DOHH2 (cell line): ENCODE results near the gene GRID1.

Experiments
- H3F3A ChIP-seq: fragments of 200-600 bp; sonication (generic), shearing (Covaris generic); 2 replicates; pipeline ENCODE4 v1.6.0; 2016; ENCODE audit warnings: antibody characterized with exemption, mild to moderate bottlenecking; ENCODE audit not compliant: control insufficient read depth, insufficient read depth
- H3K27ac ChIP-seq: fragments of 200-600 bp; sonication (generic); 2 replicates; pipeline ENCODE4 v1.5.1; 2014; ENCODE audit warnings: low read depth, mild to moderate bottlenecking, low read length, moderate library complexity
- H3K27me3 ChIP-seq: fragments of 200-600 bp; sonication (generic); 2 replicates; pipeline ENCODE4 v1.6.1; 2014; ENCODE audit warnings: mild to moderate bottlenecking, low read length, mixed read lengths; ENCODE audit not compliant: control insufficient read depth
- H3K36me3 ChIP-seq: fragments of 200-600 bp; sonication (generic); 2 replicates; pipeline ENCODE4 v1.6.1; 2014; ENCODE audit warnings: mild to moderate bottlenecking, low read length, moderate library complexity, mixed read lengths; ENCODE audit not compliant: control insufficient read depth
- H3K4me1 ChIP-seq: fragments of 200-600 bp; sonication (generic); 2 replicates; pipeline ENCODE4 v1.6.1; 2014; ENCODE audit warnings: mild to moderate bottlenecking, low read length, mixed read lengths; ENCODE audit not compliant: control insufficient read depth
- H3K4me2 ChIP-seq: fragments of 200-600 bp; sonication (generic); 2 replicates; pipeline ENCODE4 v1.6.0; 2014; ENCODE audit warnings: mild to moderate bottlenecking, low read length, moderate library complexity
- H3K4me3 ChIP-seq: fragments of 200-600 bp; sonication (generic); 2 replicates; pipeline ENCODE4 v1.5.1; 2014; ENCODE audit warnings: mild to moderate bottlenecking, low read length, mixed read lengths
- H3K79me2 ChIP-seq: fragments of 200-600 bp; sonication (generic); 2 replicates; pipeline ENCODE4 v1.6.1; 2014; ENCODE audit warnings: mild to moderate bottlenecking, low read length, mixed read lengths; ENCODE audit not compliant: control insufficient read depth
- H3K9me2 ChIP-seq: fragments of 200-600 bp; sonication (generic); replicated peaks from 2 replicates; pipeline ENCODE4 v1.6.1; 2014; ENCODE audit warnings: mild to moderate bottlenecking, low read length, mixed read lengths; ENCODE audit not compliant: control insufficient read depth
- H3K9me3 ChIP-seq: fragments of 200-600 bp; sonication (generic); 2 replicates; pipeline ENCODE4 v1.6.1; 2014; ENCODE audit warnings: antibody characterized with exemption, low read length, mixed read lengths; ENCODE audit not compliant: control insufficient read depth, insufficient read depth
- H4K20me1 ChIP-seq: fragments of 200-600 bp; sonication (generic); 2 replicates; pipeline ENCODE4 v1.6.0; 2014; ENCODE audit warnings: low read depth, mild to moderate bottlenecking, antibody characterized with exemption, low read length, moderate library complexity; ENCODE audit not compliant: control insufficient read depth, insufficient read depth
- EZH2phosphoT487 ChIP-seq: fragments of 200-600 bp; sonication (generic); IDR thresholded peaks from 2 replicates; pipeline ENCODE4 v1.6.1; 2017; ENCODE audit warnings: borderline replicate concordance, mild to moderate bottlenecking, antibody characterized with exemption, low read length, moderate library complexity, mixed read lengths
- TF ChIP-seq, protein P1 (sequence below): fragments of 200-600 bp; sonication (generic); IDR thresholded peaks from one replicate; pipeline ENCODE4 v1.5.1; 2014; ENCODE audit warnings: antibody characterized with exemption, mild to moderate bottlenecking, low read depth, low read length; ENCODE audit not compliant: poor library complexity, severe bottlenecking

The GRID1 gene

DNA sequence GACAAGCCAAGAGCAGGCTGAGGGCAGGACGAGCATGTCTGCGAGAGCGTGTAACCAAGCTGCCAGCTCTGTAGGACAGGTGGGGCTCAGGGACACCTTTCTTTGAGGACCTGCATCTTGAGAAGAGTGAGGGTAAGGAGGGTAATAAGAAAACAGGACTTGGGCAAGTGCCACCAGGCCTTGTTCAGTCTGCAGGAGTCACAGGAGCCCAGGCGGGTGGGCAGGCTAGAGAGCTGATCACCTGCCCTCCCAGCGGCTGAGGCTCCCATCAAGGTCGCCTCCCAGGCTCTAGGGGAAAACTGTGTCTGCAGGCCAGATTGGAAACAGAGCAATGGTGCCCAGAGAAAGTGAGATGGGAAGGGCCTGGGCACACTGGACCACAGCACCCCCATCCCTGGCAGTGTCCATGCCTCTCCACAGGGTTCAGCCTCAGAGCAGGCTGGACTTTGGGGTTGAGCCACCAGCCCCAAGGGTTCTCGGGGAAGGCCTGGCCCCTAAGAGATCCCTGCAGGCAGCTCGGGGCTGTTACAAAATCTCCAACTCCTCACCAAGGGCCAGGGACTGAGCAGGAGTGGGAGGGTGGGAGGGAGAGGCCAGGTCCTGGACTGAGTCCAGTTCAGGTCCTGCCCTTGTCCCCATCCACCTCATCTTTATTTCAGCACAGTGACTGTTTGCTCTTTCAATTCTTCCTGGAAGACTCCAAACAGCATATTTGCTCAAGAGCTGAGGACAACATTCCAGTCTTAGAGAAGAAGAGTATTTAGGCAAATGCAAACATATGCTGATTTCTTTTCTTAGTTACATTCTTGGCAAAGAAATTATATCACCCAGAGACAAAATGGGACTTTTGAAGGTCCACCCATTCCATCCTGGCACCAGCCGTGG lies 161.9 kb downstream of the GRID1 start:
- no peaks in the 10 kb centered on the region for H3K4me1 ChIP-seq
- H3K9me2 ChIP-seq, result no peaks in the 10 kb centered on the region
- no peak overlapping the region for H3K4me3 ChIP-seq
- H3K9me3 ChIP-seq, result no peaks in the 10 kb centered on the region
- no peaks in the 10 kb centered on the region for H3F3A ChIP-seq
- no peaks in the 10 kb centered on the region for H3K79me2 ChIP-seq
- H3K4me2 ChIP-seq, result no peak overlapping the region
- H3K27me3 ChIP-seq, result peaks cover 7% of the 10 kb centered on the region; the same call in 1 of the 2 replicates
- no peak for TF ChIP-seq EZH2phosphoT487
- TF ChIP-seq, protein P1, sequence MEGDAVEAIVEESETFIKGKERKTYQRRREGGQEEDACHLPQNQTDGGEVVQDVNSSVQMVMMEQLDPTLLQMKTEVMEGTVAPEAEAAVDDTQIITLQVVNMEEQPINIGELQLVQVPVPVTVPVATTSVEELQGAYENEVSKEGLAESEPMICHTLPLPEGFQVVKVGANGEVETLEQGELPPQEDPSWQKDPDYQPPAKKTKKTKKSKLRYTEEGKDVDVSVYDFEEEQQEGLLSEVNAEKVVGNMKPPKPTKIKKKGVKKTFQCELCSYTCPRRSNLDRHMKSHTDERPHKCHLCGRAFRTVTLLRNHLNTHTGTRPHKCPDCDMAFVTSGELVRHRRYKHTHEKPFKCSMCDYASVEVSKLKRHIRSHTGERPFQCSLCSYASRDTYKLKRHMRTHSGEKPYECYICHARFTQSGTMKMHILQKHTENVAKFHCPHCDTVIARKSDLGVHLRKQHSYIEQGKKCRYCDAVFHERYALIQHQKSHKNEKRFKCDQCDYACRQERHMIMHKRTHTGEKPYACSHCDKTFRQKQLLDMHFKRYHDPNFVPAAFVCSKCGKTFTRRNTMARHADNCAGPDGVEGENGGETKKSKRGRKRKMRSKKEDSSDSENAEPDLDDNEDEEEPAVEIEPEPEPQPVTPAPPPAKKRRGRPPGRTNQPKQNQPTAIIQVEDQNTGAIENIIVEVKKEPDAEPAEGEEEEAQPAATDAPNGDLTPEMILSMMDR, result no peak
- H4K20me1 ChIP-seq, result no peaks in the 10 kb centered on the region
- no peaks in the 10 kb centered on the region for H3K36me3 ChIP-seq
- H3K27ac ChIP-seq, result no peak overlapping the region

DNA sequence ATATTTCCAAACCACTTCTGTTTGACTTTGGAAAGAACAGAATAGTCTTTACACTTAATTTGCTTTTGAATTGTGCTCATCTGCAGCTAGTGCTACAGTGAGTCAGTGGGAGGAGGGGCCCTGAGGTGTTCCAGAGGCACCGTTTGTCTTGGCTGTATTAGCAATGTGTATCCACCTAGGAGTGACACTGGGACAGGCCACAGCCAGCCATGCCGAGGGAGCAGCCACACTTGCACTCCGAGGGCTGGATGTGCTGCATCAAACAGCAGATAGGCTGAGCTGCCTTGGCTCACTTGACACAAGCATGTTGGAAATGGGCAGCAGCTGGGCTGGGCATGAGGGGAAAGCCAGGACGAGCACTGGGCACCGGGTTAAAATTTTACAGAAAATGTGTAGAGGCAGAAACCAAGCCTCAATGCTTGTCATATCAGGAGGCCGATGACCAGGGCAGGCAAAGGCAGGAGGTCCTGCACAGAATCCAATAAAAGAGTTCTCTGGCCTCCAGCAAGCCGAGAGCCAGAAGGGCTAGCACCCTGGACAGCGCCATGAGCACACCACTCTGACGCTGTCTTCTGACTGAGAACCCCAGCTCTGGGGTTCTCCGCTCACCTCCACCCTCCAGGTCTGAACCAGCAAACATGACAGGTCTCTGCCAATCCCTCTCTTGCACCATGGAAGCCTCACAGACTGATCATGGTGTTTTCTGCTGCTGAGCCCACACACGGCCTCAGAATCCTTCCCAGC lies 163.3 kb downstream of the GRID1 start:
- no peaks in the 10 kb centered on the region for H3K79me2 ChIP-seq
- H4K20me1 ChIP-seq, result no peaks in the 10 kb centered on the region
- H3K9me3 ChIP-seq, result no peaks in the 10 kb centered on the region
- no peaks in the 10 kb centered on the region for H3K9me2 ChIP-seq
- H3K27me3 ChIP-seq, result peaks cover 8% of the 10 kb centered on the region; the same call in 1 of the 2 replicates
- no peaks in the 10 kb centered on the region for H3F3A ChIP-seq
- no peak overlapping the region for H3K4me3 ChIP-seq
- H3K27ac ChIP-seq, result no peak overlapping the region
- H3K4me1 ChIP-seq, result no peaks in the 10 kb centered on the region
- no peaks in the 10 kb centered on the region for H3K36me3 ChIP-seq
- no peak overlapping the region for H3K4me2 ChIP-seq
- TF ChIP-seq EZH2phosphoT487, result no peak
- TF ChIP-seq, protein P1, result no peak

DNA sequence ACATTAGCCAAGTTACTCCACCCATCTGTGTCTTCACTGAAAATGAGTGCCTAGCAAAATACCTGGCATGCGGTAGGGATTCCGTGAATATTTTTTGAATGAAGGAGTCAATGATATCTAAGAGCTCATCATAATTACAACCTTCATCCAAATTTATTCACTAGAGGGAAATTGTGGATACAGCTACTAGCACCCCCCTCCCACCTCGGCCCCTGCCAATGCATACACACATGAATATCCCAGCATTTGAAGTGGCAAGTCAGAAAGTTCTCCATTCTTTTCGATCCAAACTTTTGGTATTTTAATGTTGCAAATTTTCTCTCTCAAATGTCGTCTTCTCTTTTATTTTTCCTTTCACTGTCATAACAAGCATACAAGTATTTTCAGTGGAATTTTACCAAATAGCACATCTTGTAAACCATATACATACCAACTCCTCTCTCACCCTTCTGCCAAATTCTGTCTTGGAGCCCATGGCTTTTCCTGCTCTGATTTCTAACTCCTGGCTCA lies 164.3 kb downstream of the GRID1 start:
- TF ChIP-seq, protein P1, result no peak
- no peak for TF ChIP-seq EZH2phosphoT487
- H3K4me3 ChIP-seq, result no peak overlapping the region
- no peak overlapping the region for H3K4me2 ChIP-seq

More for the DNA sequence above, 164.3 kb downstream of the GRID1 start:
- no peaks in the 10 kb centered on the region for H3K4me1 ChIP-seq
- H3K9me2 ChIP-seq, result no peaks in the 10 kb centered on the region
- H4K20me1 ChIP-seq, result no peaks in the 10 kb centered on the region
- H3F3A ChIP-seq, result no peaks in the 10 kb centered on the region
- H3K27me3 ChIP-seq, result peaks cover 10% of the 10 kb centered on the region; the same call in 1 of the 2 replicates
- H3K27ac ChIP-seq, result no peak overlapping the region
- no peaks in the 10 kb centered on the region for H3K36me3 ChIP-seq
- no peaks in the 10 kb centered on the region for H3K9me3 ChIP-seq
- no peaks in the 10 kb centered on the region for H3K79me2 ChIP-seq
